HG03025 (cell line): ENCODE results near the gene DEPDC1B.
"Not testable (repeated sequence)": the region's sequence is repeated elsewhere in the genome, so short reads cannot be mapped to it uniquely, and the experiment has no call there.

Source experiments
- ATAC-seq: cut with Tn5 transposase; IDR thresholded peaks from one replicate; pipeline ENCODE4 v1.9.1; 2021; ENCODE audit warnings: mild to moderate bottlenecking, moderate library complexity; ENCODE audit not compliant: unreplicated experiment, low FRiP score

Gene DEPDC1B

DNA sequence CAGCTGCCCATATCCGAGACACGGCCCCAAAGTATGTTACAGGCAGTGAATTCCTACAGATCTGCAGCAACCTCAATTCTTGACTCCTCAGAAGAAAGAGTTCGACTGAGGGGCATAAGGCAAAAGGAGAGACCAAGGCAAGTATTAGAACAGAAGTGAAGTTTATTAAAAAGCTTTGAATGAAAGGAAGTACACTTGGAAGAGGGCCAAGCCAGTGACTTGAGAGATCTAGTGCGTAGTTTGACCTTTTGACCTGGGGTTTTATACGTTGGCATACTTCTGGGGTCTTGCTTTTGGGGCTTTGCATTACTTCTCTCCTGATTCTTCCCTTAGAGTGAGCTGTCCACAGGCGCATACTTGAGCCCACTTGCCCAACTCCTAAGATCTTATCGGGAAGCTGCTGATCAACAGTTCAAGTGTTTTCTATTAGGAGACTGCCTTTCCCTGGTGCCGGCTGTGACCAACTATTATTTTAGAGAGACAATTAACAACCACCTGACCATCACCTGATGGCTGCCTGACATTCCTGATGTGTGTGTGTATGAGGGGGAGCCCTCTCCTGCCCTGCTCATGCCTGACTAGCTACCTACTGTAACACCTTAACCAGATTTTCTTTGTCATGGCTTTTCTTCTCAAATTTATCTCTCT lies 1.5 kb upstream of the DEPDC1B start:
- ATAC-seq = no peak

DNA sequence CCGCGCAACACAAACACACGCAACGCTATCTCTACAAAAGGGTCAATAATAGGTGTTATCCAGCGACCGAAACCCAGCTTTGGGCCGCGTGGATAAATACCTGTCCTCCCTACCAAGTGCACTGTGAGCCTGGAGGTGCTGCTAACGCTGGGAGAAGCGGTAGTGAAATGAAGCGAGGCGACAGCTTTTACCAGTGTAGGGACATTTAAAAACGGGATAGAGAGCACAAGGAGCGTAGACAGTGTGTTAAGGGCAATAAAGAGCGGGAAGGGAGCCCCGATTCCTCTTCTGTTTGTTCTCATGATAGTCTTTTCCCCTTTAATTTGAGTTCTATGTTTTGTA lies 421 bp upstream of the DEPDC1B start:
- peak; percentile 24 for ATAC-seq

DNA sequence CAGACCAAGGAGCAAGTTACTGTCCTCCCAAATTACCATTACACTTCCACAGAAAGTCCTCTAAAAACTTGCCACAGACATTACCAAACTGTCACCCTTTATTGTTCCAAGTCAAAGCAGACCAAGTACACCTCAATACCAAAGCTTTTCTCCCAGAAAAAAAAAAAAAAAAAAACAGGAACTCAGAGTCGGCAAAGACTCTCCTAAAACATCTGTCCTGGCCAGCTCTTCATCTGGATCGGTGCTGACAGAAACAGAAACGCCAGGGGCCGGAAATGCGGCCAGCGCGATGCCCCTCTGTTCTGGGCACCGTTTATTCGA lies 718 bp downstream of the DEPDC1B start:
- ATAC-seq = no peak

DNA sequence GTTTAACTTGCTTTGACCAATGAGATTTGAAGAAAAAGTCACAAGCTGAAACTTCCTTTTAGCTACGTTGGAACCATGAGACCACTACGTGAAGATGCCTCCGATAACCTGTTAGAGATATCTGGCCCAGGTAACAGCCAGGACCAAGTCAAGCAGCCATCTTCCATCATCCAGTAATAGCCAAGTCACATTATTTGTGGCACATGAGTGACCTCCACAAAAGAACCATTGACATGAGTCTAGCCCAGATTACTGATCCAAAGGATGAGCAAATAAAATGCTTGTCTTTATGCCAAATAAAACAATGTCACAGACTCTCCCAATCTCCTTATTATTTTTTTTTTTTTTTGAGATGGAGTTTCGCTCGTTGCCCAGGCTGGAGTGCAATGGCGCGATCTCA lies 1.6 kb downstream of the DEPDC1B start:
- ATAC-seq = no peak

DNA sequence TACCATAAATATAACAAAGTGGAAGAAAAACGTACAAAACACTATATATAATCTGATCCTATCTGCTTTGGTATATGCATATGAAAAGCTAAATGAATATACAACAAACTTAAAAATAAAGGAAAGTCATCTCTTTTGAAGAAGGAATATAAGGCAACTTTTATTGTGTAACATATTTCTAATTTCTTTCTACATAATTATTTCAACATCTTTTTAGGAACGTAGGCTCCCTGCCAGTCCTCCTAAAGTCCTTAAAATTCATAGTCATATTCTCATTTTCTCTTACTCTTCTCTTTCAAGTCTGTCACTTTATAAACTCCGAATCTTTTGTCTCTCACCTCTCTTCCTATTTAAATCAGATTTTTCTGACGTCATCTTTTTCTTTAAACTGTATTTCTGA lies 9.6 kb downstream of the DEPDC1B start:
- ATAC-seq = no peak

DNA sequence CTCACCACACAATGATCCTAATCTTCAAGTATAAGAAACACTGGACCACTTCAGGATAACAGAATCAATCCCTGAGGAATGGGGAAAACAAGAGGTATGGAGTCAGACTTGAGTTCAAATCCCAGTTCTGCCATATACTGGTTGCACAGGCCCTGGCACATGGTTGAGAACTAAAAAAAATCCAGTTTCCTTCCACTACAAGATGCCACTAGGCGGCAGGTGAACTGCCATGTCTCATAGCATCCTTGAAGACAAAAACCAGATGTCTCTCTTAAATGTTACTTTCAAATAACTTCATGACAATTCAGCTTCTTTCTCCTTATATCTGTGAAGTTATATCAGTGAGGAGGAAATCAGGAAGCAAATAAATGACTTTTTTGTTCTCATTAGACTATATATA lies 11.0 kb downstream of the DEPDC1B start:
- no peak for ATAC-seq

DNA sequence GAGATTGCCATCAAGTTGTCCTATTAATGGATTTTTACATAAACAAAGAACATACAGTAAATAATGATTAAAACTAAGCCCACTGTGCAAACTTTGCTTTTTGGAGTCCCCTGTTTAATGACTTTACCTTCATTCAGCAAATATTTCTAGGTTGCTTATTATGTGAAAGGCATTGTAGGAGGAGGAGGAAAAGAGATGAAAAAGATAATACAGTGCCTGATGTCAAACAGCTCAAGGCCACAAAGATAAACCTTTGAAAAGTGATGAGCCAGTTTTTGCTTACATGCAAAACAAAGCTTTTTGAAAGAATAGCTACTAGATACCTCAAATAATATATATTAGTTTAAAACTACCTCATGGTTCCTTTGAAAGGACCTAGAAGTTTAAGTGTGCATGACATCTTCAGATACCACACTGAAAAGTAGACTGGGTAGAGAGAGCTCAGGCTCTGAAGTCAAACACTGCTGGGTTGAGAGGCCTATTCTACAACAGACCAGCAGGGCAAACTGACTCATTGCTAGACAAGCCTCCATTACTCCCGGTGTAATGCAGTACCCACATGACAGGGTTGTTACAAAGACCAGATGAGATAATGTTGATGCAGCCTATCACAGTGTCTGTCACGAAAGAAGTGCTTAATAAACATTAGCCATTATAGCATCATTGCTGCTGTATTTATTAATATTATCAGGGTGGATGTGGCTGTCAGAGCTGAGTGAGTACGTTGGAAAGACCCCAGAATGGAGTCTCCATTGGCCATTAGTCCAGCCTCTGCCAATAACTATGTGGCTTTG lies 11.8 kb downstream of the DEPDC1B start:
- ATAC-seq = peak; percentile 87

DNA sequence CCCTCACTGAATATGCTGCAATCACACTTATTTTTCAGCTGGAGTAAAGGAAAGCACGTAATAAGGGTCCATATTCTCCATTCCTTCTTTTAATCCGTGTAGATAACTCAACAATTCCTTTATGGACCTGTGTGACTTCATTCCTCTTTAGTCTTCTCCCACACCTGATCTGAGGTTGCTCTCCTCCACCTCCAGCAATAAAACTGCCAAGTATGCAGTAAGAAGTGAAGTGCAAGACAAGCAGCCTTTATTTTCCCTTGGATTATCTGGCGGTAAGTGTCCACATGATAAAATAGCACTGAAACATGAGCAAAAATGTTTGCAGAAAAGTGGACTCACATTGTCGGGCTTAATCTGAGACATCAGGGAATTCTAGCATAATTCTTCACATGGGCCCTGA lies 13.8 kb downstream of the DEPDC1B start:
- ATAC-seq = no peak

DNA sequence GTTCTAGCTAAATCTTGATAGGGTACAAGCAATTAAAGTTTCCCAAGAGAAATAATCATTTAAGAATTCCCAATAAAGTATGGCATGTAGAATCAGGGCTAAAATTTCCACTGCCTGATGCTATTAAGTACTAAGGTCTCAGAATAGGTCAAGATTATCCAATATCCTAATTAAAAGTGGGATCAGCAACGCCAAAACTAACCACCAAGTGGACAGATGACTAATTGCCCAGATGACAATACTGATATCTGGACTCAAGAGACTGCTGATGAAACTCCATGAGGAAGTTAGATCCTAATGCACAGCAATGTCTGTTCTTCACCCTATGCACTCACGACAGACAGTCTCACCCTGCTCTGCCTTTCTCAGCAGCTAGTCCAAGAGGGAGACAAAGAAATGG lies 14.3 kb downstream of the DEPDC1B start:
- no peak for ATAC-seq

DNA sequence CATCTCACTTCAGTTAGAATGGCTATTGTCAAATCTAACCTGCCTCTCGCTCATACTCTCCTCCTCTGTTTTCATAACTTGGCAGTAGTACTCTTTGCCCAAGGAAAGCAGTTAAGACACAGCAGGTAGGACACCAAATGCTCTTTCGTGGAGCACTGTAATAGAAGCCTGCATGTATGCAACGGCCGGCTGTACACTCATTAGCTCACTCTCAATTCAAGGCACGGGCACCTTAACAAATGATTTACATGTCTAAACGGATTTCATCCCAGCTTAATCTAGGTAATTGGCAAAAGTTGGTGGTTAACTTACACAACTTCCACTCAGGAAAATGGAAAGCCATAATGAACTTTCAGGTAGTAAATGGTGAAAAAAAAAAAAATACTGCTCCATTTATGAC lies 14.9 kb downstream of the DEPDC1B start:
- ATAC-seq = no peak

DNA sequence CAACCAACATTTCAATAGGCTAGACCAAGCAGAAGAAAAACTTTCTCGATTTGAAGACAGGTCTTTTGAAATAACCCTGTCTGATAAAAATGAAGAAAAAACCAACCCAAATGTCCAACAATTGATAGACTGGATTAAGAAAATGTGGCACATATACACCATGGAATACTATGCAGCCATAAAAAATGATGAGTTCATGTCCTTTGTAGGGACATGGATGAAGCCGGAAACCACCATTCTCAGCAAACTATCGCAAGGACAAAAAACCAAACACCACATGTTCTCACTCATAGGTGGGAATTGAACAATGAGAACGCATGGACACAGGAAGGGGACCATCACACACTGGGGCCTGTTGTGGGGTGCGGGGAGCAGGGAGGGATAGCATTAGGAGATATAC lies 18.0 kb downstream of the DEPDC1B start:
- ATAC-seq = not testable (repeated sequence)

DNA sequence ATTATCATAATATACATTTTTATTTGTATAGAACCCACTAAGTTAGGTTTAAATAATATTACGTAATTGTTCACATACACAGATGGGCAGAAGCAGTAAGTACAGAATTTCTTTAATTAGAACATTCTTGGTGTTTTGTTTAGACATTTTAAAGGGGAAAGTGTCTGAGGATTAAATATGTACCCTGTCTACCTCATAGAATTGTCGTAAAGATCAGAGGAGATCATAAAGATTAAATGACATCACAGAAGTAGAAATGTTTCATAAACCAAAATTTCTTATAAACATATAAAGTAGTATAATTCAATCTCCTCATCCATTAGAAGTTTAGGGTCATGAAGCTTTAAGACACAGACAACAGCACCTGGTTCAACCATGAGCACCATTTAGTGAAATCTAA lies 20.1 kb downstream of the DEPDC1B start:
- ATAC-seq = no peak

DNA sequence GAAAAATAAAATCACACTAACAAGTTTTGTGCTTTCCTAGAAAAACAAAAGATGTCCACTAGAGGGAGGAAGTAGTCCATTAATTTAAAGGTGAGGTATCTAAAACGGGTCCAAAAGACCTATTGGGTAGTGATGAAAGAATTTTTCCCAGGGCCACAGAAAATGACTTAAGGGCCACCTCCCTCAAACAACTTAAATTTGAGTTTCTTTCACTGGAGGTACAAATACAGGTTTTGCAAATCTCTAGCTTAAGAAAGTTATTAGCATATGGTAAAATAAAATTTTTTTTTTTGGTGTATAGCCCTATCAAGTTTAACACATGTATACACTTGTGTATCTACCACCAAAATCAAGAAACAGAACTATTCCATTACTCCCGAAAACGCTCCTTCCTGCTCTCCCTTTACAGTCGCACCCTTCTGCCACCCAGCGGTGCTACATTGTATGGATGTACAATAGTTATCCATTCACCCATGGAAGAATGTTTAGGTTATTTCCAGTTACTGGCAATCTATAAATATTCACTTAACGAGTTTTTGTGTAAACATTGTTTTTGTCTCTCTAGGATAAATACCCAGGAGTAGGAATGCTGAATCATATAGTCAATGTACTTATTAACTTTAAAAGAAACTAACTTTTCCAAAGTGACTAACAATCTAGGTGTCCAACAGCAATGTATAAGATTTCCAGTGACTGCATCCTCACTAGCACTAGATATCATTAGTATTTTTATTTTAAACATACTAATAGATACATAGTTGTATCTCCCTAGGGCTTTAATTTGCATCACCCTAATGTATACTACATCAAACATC lies 21.9 kb downstream of the DEPDC1B start:
- no peak for ATAC-seq

DNA sequence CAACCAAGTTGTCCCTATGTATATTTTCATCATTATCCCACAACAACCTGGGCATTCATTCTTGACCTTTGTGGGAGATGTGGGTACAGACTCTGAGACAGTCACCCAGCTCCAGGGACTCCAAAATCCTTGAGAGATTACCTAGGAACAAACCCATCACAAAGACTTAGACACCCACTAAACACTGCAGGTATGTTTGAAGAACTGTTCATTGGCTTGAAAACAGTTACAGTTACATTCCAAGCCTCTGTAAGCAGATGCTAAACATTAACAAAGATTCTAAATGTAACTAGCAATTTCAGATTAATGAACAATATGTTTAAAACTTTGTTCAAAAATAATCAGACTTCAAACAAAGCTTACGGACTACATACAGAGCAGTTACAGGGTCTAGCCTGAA lies 24.7 kb downstream of the DEPDC1B start:
- no peak for ATAC-seq

DNA sequence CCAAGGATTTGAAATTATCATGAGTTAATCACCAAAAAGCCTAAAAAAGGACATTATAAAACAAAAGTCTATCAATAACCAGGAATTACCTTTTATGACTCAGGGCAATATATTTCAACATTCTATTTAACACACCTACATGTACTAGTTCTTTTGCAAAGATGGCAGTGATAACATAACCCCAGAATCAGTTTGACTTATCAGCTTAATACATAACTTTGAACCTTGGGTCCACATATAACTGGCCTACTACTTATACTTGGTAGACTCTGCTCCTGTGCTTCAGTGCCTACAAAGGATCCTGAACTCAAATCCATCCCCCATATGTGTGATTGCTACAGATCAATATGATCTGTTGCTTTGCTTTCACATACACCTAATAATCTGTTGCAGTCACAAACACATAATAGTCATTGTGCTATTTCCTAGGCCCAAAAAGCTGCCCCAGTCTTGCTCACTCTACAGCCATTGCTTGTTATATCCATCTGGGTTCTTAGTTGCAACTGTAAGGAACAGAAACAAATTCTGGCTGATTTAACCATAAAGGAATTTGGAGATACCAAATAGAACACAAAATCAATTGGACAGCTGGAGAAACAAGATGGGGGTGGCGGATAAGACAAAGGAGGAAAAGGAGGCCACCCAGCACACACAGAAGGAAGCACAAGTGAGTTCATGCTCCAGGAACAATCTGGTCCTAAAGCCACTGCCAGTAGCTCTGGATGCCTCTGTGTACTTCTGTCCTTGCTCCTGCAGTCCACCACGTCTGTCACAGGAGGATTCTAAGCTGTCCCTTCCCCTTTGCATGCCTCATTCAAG lies 25.5 kb downstream of the DEPDC1B start:
- no peak for ATAC-seq

DNA sequence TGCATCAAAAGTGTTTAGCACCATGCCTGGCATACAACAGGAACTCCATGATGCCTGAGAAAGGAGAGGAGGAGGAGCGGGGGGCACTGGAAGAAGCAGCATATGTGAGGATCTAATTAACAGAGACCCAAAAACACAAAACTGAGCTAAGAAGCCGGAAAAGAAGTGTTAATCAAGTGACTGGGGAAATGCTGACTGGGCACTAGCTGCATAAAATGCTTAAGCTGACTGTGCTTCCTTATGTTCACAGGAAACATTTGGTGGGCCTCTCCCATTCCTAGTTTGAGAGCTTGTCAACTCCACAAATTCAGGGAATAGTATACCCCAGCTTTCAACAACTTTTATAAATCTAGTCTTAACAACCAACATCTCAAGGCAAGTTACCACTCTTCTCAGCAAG lies 26.6 kb downstream of the DEPDC1B start:
- ATAC-seq = no peak

DNA sequence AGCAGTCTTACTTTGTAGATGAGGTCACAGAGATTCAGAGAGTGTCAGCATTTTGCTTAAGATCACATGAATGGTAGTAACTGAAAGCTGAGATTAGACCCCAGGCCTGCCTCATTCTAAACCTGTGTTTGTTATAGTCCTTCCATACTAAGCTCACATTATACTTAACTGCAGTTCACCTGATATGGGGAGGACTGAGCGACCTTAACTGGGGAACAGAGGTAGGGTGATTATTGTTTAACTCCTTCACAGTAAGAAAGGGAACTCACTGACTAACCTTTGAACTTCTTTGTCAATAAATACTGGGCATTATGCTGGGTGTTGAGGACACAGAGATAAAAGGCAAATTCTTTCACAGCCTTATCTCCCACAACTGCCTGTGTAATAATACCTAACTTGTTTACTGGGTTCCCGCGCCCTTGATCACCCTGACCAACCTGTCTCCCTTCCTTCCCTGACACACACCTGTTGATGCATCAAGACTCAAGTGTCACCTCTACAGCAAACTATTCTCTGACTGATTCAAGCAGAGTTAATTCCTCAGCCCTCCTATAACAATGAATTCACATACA lies 27.2 kb downstream of the DEPDC1B start:
- ATAC-seq = no peak

DNA sequence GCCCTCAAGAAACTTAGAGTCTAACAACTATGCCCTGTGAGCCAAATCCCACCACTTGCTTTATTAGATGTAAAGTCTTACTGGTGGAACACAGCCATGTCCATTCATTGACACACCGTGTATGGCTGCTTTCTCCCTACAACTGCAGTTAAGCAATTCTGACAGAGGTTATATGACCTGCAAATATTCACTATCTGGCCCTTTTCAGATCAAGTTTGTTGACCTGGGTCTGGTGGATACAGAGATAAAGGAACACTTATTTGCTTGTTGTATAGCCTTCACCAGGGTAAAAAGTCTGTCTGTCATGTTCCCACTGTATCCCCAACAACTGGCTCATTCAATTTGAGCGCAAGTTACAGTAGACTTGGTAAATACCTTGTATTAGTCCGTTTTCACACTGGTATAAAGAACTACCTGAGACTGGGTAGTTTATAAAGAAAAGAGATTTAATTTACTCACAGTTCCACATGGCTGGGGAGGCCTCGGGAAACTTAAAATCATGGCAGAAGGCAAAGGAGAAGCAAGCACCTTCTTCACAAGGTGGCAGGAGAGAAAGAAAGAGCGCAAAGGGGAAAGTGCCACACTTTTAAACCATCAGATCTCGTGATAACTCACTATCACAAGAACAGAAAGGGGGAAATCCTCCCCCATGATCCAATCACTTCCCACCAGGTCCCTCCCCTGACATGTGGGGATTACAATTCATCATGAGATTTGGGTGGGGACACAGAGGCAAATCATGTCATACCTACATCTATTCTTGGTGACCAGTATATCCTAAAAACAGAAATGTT lies 27.9 kb downstream of the DEPDC1B start:
- no peak for ATAC-seq

DNA sequence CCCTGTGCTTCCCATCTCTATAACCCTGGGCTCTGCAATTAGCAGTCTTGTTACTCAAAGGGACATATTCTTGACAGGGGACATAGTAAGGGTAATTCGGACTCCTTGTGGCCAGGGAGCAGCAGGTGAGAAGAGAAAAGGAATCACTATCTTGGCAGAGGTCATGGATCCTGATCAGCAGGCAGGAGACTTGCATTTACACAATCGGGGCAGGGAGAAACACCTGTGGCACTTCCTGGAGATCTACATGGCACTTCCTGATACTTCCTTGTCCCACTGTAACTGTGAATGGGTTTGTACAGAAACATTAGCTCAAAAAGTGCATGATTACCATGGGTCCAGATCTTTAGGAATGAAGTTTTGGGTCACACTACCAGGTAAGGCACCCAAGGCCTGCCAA lies 29.2 kb downstream of the DEPDC1B start:
- ATAC-seq = no peak
